CD14-positive monocyte (primary cell): ENCODE data around the gene CCDC7. TPM values are rescaled to one million over a fixed set of nuclear protein-coding genes. Genes with fewer than 3 reads are reported as not detected.

ENCODE experiments used
- DNase-seq, 3 donors: peaks; one replicate each; pipeline ENCODE4 v3.0.0-alpha.2; 2011 to 2022
- H2AFZ ChIP-seq: 2 replicates; pipeline ENCODE4 v1.6.0; 2012; ENCODE audit warnings: mild to moderate bottlenecking, low read depth, low read length, inconsistent platforms; ENCODE audit not compliant: insufficient read depth, poor library complexity, severe bottlenecking
- H3K27ac ChIP-seq, 2 donors: 1 replicate in 1 of 2; 2 replicates in 1 of 2; pipeline ENCODE4 v1.5.1; 2012 to 2013; ENCODE audit warnings: low read length in 2 of 2, control low read depth in 1 of 2, inconsistent platforms in 1 of 2, low read depth in 1 of 2, mild to moderate bottlenecking in 1 of 2
- H3K27me3 ChIP-seq, 2 donors: one replicate each; pipeline versions ENCODE4 v1.6.0 to v1.6.1; 2011 to 2013; ENCODE audit warnings: low read length in 2 of 2; ENCODE audit not compliant: control insufficient read depth in 2 of 2, insufficient read depth in 2 of 2
- H3K36me3 ChIP-seq, 2 donors: replicated peaks in 1 of 2; 1 replicate in 1 of 2; 2 replicates in 1 of 2; pipeline versions ENCODE4 v1.5.1 to v1.6.1; 2012 to 2013; ENCODE audit warnings: low read length in 2 of 2, control low read depth in 1 of 2, inconsistent platforms in 1 of 2, mild to moderate bottlenecking in 1 of 2; ENCODE audit not compliant: insufficient read depth in 2 of 2, control insufficient read depth in 1 of 2
- H3K4me1 ChIP-seq, 2 donors: 1 replicate in 1 of 2; 2 replicates in 1 of 2; pipeline versions ENCODE4 v1.5.1 to v1.6.1; 2012 to 2013; ENCODE audit warnings: low read length in 2 of 2, control low read depth in 1 of 2, inconsistent platforms in 1 of 2, mild to moderate bottlenecking in 1 of 2, moderate library complexity in 1 of 2; ENCODE audit not compliant: insufficient read depth in 2 of 2, control insufficient read depth in 1 of 2
- H3K4me2 ChIP-seq: replicated peaks from 2 replicates; pipeline ENCODE3; 2012; ENCODE audit warnings: low read length, moderate library complexity, mild to moderate bottlenecking; ENCODE audit not compliant: poor library complexity, severe bottlenecking; ENCODE audit errors: extremely low read depth
- H3K4me3 ChIP-seq, 3 experiments: fragments of 200-600 bp in 1 of 3; sonication (generic) in 1 of 3; replicated peaks in 1 of 3; 1 replicate in 2 of 3; 2 replicates in 1 of 3; pipeline ENCODE4 v1.5.1; 2011 to 2013; ENCODE audit warnings: low read length in 3 of 3, mild to moderate bottlenecking in 3 of 3, control low read depth in 2 of 3, low read depth in 2 of 3, inconsistent platforms in 1 of 3, moderate library complexity in 1 of 3
- H3K79me2 ChIP-seq: 2 replicates; pipeline ENCODE4 v1.6.0; 2012; ENCODE audit warnings: mild to moderate bottlenecking, control low read depth, inconsistent platforms, low read length, moderate library complexity; ENCODE audit not compliant: insufficient read depth
- H3K9ac ChIP-seq: 2 replicates; pipeline ENCODE4 v1.6.0; 2017; ENCODE audit warnings: low read length, mild to moderate bottlenecking; ENCODE audit not compliant: insufficient read depth, poor library complexity, severe bottlenecking
- H3K9me3 ChIP-seq, 2 donors: replicated peaks in 1 of 2; 1 replicate in 1 of 2; 2 replicates in 1 of 2; pipeline versions ENCODE4 v1.5.1 to v1.6.1; 2012 to 2013; ENCODE audit warnings: low read length in 2 of 2, control low read depth in 1 of 2; ENCODE audit not compliant: control insufficient read depth in 1 of 2, insufficient read depth in 1 of 2
- H4K20me1 ChIP-seq: 2 replicates; pipeline ENCODE4 v1.6.0; 2012; ENCODE audit warnings: mild to moderate bottlenecking, low read length, control low read depth, moderate library complexity; ENCODE audit not compliant: insufficient read depth
- H3K27ac Mint-ChIP-seq, 7 donors: one replicate each; pipeline ENCODE4 v1.8.0; 2020; ENCODE audit warnings: mild to moderate bottlenecking in 7 of 7, mixed read lengths in 7 of 7, moderate library complexity in 6 of 7, inconsistent platforms in 2 of 7
- H3K27me3 Mint-ChIP-seq, 3 donors: one replicate each; pipeline ENCODE4 v1.8.0; 2021 to 2022; ENCODE audit warnings: low read depth in 3 of 3, mild to moderate bottlenecking in 3 of 3, mixed read lengths in 3 of 3, moderate library complexity in 3 of 3, inconsistent platforms in 1 of 3
- H3K36me3 Mint-ChIP-seq, 2 donors: one replicate each; pipeline ENCODE4 v1.8.0; 2020; ENCODE audit warnings: mixed read lengths in 2 of 2, inconsistent platforms in 1 of 2, mild to moderate bottlenecking in 1 of 2
- H3K4me1 Mint-ChIP-seq: one replicate; pipeline ENCODE4 v1.8.0; 2020; ENCODE audit warnings: mild to moderate bottlenecking, mixed read lengths
- H3K4me3 Mint-ChIP-seq, 2 donors: one replicate each; pipeline ENCODE4 v1.8.0; 2020; ENCODE audit warnings: mild to moderate bottlenecking in 2 of 2, mixed read lengths in 2 of 2, moderate library complexity in 1 of 2
- H3K9me3 Mint-ChIP-seq, 7 donors: one replicate each; pipeline ENCODE4 v1.8.0; 2020 to 2022; ENCODE audit warnings: mixed read lengths in 7 of 7, mild to moderate bottlenecking in 6 of 7, moderate library complexity in 6 of 7, inconsistent platforms in 2 of 7
- CTCF ChIP-seq: fragments of 200-600 bp; IDR thresholded peaks from one replicate; pipeline ENCODE4 v1.8.0; 2022; ENCODE audit warnings: antibody characterized with exemption, mild to moderate bottlenecking
- WGBS: methylation state at CpG from one replicate; pipeline ENCODE4 v1.1.5; 2013; ENCODE audit warnings: missing lambda C conversion rate; ENCODE audit not compliant: insufficient coverage; 5-methylcytosine and 5-hydroxymethylcytosine counted together
- intact Hi-C, 2 donors: fragments of 100-400 bp; cut with micrococcal nuclease; formaldehyde crosslinking; loops; one replicate each; pipeline versions ENCODE4 v1.15.0 to v1.15.1; 2023
- polyA plus RNA-seq, 3 donors: library from polyadenylated mRNA; depleted of rRNA in 1 of 3; unstranded in 2 of 3; stranded (reverse) in 1 of 3; fragments of 300-500 nt in 2 of 3; fragments of >200 nt in 1 of 3; fragmentation: Illumina TruSeq in 2 of 3; gene quantifications; 1 replicate in 2 of 3; 2 replicates in 1 of 3; pipeline ENCODE4 v1.2.3, GENCODE V29; 2012 to 2021

CCDC7 gene
- polyA plus RNA-seq, 3 donors = 1.3 to 2.3 (median 2.0) TPM

- H3K4me3 ChIP-seq = no peak overlapping the region
- Mint-ChIP-seq H3K9me3 (no peaks in the 10 kb centered on the region), H3K27ac (no peak overlapping the region), H3K4me1 (peaks cover 1% of the 10 kb centered on the region), H3K27me3 (peaks cover 2 to 4% (median 3%) of the 10 kb centered on the region in 3 donors), H3K36me3 (no peaks in the 10 kb centered on the region), H3K4me3 (no peak overlapping the region)
- no peaks in the 10 kb centered on the region for H3K36me3 ChIP-seq
- no peak overlapping the region for H2AFZ ChIP-seq
- H3K4me2 ChIP-seq = no peak overlapping the region
- no peaks in the 10 kb centered on the region for H3K4me1 ChIP-seq
- no peak overlapping the region for H3K9ac ChIP-seq
- H3K79me2 ChIP-seq = no peaks in the 10 kb centered on the region
- TF ChIP-seq CTCF = no peak
- no peaks in the 10 kb centered on the region for H3K9me3 ChIP-seq
- no peak for DNase-seq
- WGBS = 100% methylated on average over 2 of the region's 11 CpGs
- no peak overlapping the region for H3K27ac ChIP-seq
- intact Hi-C loops = no loop called here
- no peaks in the 10 kb centered on the region for H3K27me3 ChIP-seq
- no peaks in the 10 kb centered on the region for H4K20me1 ChIP-seq
These were observed 442.4 kb downstream of the CCDC7 start for GRCh38 chr10:32888161-32888927.

- Mint-ChIP-seq H3K4me1 (peaks cover 1% of the 10 kb centered on the region), H3K4me3 (no peak overlapping the region), H3K27ac (no peak overlapping the region), H3K9me3 (no peaks in the 10 kb centered on the region), H3K36me3 (no peaks in the 10 kb centered on the region), H3K27me3 (peaks cover 2 to 4% (median 3%) of the 10 kb centered on the region in 3 donors)
- Histone ChIP-seq H3K79me2 (no peaks in the 10 kb centered on the region), H3K27me3 (no peaks in the 10 kb centered on the region), H3K4me3 (no peak overlapping the region), H3K9me3 (no peaks in the 10 kb centered on the region), H3K27ac (no peak overlapping the region), H3K4me1 (no peaks in the 10 kb centered on the region), H4K20me1 (no peaks in the 10 kb centered on the region), H3K36me3 (no peaks in the 10 kb centered on the region), H2AFZ (no peak overlapping the region), H3K9ac (no peak overlapping the region), H3K4me2 (no peak overlapping the region)
- DNase-seq = no peak
- TF ChIP-seq CTCF = no peak
- intact Hi-C loops = no loop called here
- WGBS = no CpG with 5 or more reads among the region's 1 CpG
These were observed 443.8 kb downstream of the CCDC7 start for GRCh38 chr10:32889631-32890212.
